ENCODE results near the gene IL24. TPM values are rescaled to one million over a fixed set of nuclear protein-coding genes. Genes with fewer than 3 reads are reported as not detected.

Gene IL24
- polyA plus RNA-seq, 1 donor: 0.14 TPM

- DNase-seq (ENCODE audit: low read depth): no peak
These were observed 28.0 kb downstream of the IL24 start for GRCh38 chr1:206925106-206925736.

GRCh38 chr1:206926286-206926685, 29.0 kb downstream of the IL24 start:
- no peak for DNase-seq (ENCODE audit: low read depth)

DNA sequence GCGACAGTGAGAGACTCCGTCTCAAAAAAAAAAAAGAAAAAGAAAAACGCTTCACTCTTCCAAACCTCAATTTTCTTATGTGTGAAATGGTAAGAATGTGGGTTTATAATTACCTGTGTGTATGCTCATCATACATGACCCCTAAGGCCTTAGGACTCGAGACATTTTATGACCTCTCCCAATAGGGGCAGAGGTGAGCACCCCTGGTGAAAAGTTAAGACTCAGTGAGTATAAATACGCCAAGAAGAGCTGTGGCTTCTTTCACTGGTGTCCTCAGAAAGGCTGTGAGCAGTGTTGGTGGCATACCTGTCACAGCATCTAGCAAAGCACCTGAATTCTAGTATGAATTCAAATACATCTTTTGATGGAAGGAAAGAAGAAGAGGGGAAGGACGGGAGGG, 32.3 kb downstream of the IL24 start:
- no peak for DNase-seq (ENCODE audit: low read depth)

DNA sequence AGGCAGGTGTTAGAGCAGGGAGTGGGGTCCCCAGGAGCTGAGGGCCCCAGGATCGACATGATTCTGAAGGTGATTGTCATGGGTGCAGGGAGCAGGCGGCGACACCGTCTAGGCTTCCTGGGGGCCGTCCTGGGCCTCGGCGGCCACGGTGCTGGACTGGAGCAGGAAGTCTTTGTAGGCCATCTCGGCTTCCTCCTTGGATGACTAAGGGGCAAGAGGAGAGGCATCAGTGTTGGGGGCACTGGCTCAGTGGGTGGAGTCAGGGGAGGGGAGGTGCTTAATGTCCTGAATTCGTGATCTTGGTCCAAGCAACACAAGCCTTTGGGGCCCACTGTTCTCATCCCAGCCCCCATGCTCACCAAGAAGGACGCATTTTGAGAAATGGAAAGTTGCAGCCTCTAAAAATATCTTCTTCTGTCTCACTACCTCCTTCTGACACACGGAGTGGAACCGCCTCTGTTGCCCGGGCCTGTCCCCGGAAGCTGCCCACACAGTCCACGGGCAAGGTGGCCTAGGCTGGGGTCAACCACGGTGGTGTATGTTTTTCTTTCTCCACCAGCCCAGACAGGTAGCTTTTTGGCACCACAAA, 33.1 kb downstream of the IL24 start:
- no peak for DNase-seq (ENCODE audit: low read depth)

DNA sequence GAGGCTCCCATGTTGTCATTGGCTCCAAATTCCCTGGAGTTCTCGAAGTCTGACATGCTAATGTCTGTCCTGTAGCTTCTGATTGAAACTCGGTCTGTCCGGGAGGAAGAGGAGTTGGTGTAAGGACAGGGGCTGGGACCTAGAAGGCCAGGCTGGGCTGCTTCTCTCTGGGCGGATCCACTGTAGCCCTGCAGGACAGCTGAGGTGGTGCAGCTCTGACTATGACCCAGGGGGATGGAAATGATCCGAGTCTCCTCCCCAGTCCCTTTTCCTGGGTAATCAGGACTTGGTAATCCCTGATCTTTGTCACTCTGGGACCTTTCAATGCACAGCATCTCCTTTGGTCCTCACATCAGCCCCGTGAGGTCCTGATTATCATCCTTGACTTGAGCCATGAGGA, 34.5 kb downstream of the IL24 start:
- DNase-seq (ENCODE audit: low read depth): no peak

- DNase-seq (ENCODE audit: low read depth): no peak
These were observed 34.9 kb downstream of the IL24 start for GRCh38 chr1:206932177-206932576.

- no peak for DNase-seq (ENCODE audit: low read depth)
These were observed 36.2 kb downstream of the IL24 start for GRCh38 chr1:206933333-206933945.

GRCh38 chr1:206935491-206936067, 38.3 kb downstream of the IL24 start:
- DNase-seq (ENCODE audit: low read depth): no peak

DNA sequence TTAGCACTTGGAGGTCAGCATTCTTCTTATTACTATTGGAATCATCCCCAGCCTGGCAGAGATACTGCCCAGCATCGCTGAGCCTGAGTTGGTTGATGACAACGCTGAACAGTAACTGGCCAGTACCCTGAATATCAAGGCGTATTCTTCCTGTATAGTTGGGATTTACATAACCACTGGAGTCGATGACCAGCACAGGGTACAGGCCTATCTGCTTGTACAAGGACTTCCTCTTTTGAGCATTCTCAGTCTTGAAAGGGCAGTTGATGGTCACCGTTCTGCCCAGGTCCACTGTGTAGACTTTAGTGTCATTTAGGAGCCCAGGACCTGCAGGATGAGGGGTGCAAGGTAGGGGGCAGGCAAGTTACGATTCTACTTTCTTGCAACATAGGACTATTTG, 40.2 kb downstream of the IL24 start:
- no peak for DNase-seq (ENCODE audit: low read depth)

DNA sequence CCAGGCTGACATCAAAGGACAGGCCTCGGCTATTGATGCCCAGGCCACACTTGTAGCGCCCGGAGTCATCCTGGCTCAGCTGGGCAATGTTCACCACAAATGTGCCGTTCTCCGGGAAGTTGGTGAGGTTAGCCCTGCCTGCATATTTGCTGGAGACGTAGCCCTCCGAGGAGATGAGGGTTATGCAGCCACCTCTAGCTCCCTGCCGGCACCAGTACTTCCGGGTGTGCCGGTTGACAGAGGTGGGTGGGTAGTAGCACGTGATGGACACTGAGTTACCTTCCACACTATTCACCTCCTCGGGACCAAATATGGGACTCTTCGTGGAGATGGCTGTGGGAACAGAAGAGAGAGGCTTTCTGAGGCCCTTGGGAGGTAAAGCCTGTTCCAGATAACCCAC, 41.9 kb downstream of the IL24 start:
- DNase-seq (ENCODE audit: low read depth): no peak

- DNase-seq (ENCODE audit: low read depth): no peak
These were observed 42.8 kb downstream of the IL24 start for GRCh38 chr1:206939841-206940587.

GRCh38 chr1:206940588-206940936, 43.3 kb downstream of the IL24 start:
- DNase-seq (ENCODE audit: low read depth): no peak

DNA sequence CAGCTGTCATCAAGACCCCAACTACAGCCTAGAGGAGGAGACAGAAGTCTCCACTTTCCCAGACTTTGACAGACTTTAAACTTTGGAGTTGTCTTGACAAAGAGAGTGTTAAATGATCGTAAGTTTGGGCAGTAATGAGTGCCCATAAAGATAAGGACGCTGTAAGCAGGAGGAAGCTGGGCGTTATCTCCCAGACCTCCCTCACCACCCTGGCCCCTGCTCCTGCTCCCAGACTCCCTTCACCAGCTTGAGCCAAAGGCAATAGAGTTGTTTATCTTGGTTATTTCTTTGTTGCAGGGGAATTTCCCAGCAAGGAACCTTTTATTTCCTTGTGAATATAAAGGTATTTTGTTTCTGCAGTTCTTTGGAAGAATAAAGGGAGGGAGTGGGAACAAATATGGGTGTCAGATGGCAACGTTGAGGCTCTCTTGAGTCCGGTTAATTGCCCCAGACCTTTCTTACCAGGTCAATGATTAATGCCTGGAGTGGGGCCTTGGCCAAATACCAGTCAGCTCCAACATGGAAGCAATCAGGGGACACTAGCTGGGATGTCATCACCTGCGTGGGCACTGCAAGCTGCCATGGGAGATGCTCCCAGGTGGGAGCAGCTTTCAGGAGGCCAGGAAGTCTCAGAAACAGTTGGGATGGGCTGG, 44.6 kb downstream of the IL24 start:
- DNase-seq (ENCODE audit: low read depth): no peak

GRCh38 chr1:206944703-206945102, 47.5 kb downstream of the IL24 start:
- DNase-seq (ENCODE audit: low read depth): no peak

GRCh38 chr1:206945779-206946178, 48.5 kb downstream of the IL24 start:
- no peak for DNase-seq (ENCODE audit: low read depth)

GRCh38 chr1:206946261-206946660, 49.0 kb downstream of the IL24 start, which contains the start of gene PIGR:
Gene PIGR, minus strand, starts transcription at chr1:206946466. Its CDS starts 5,935 bp downstream, at chr1:206940531.
- no peak for DNase-seq (ENCODE audit: low read depth)

- no peak for DNase-seq (ENCODE audit: low read depth)
These were observed 50.0 kb downstream of the IL24 start for GRCh38 chr1:206947255-206947654.

GRCh38 chr1:206949208-206949607, 52.0 kb downstream of the IL24 start:
- no peak for DNase-seq (ENCODE audit: low read depth)

GRCh38 chr1:206949641-206950040, 52.4 kb downstream of the IL24 start:
- DNase-seq (ENCODE audit: low read depth): no peak

- no peak for DNase-seq (ENCODE audit: low read depth)
These were observed 54.3 kb downstream of the IL24 start for GRCh38 chr1:206951318-206952100.

DNA sequence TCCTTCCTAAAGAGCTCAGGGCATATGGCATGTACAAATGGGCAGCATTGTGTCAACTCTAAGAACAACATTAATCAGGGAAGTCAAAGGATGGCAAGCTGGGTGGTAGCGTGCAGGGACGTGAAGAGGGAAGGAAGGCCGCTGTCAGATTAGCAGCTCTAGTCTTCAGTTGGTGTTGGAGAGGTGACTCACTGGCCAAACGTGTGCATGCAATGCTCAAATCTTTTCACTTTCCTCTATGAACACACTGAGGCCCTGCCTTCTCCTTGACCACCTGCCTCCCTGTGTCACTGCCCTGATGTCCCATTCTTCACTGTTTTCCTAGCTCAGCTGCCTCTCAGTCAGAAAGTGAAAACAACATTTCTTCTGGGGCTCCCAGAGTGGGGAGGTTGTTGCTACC, 54.9 kb downstream of the IL24 start:
- DNase-seq (ENCODE audit: low read depth): no peak
